Kidney epithelial cell (primary cell): ENCODE results near the gene ZNF362. TPM values are rescaled to one million over a fixed set of nuclear protein-coding genes. Genes with fewer than 3 reads are reported as not detected.
A peak's percentile ranks its signal among the peaks of the same experiment; 100 is the strongest.

Source experiments
- DNase-seq: peaks from one replicate; pipeline ENCODE4 v3.0.0-alpha.2; 2010; ENCODE audit warnings: low read depth
- H3K27me3 ChIP-seq: 2 replicates; pipeline ENCODE4 v1.6.0; 2011; ENCODE audit warnings: low read length; ENCODE audit not compliant: control insufficient read depth, insufficient read depth
- H3K36me3 ChIP-seq: 2 replicates; pipeline ENCODE4 v1.5.1; 2011; ENCODE audit warnings: low read length; ENCODE audit not compliant: control insufficient read depth, insufficient read depth
- H3K4me3 ChIP-seq: 2 replicates; pipeline ENCODE4 v1.5.1; 2011; ENCODE audit warnings: low read depth, mild to moderate bottlenecking, control low read depth, low read length
- CTCF ChIP-seq: IDR thresholded peaks from 2 replicates; pipeline ENCODE4 v1.5.1; 2011; ENCODE audit warnings: mild to moderate bottlenecking, moderate library complexity, low read length, control low read depth, inconsistent platforms; ENCODE audit not compliant: insufficient read depth, poor library complexity, severe bottlenecking
- total RNA-seq: library from RNA; depleted of rRNA; stranded (reverse); fragments of >200 nt; gene quantifications from 2 replicates; pipeline ENCODE4 v1.2.3, GENCODE V29; 2015

The ZNF362 gene
- total RNA-seq, 1 donor from 2014 or later, result 26.0 TPM

- Histone ChIP-seq H3K36me3 (no peaks in the 10 kb centered on the region), H3K4me3 (no peak overlapping the region), H3K27me3 (no peaks in the 10 kb centered on the region)
- no peak for DNase-seq
- TF ChIP-seq CTCF, result no peak
Observed at GRCh38 chr1:33336580-33336979, 80.3 kb downstream of the ZNF362 start.

- TF ChIP-seq CTCF, result no peak
- Histone ChIP-seq H3K27me3 (no peaks in the 10 kb centered on the region), H3K36me3 (no peaks in the 10 kb centered on the region), H3K4me3 (no peak overlapping the region)
- no peak for DNase-seq
Observed at GRCh38 chr1:33337441-33337840, 81.1 kb downstream of the ZNF362 start.

GRCh38 chr1:33338048-33338439, 81.8 kb downstream of the ZNF362 start:
- H3K4me3 ChIP-seq, result no peak overlapping the region
- H3K27me3 ChIP-seq, result no peaks in the 10 kb centered on the region
- H3K36me3 ChIP-seq, result no peaks in the 10 kb centered on the region
- no peak for DNase-seq
- no peak for TF ChIP-seq CTCF

GRCh38 chr1:33338440-33339211, 82.3 kb downstream of the ZNF362 start:
- no peak for TF ChIP-seq CTCF
- H3K4me3 ChIP-seq, result no peak overlapping the region
- no peak for DNase-seq
- no peaks in the 10 kb centered on the region for H3K36me3 ChIP-seq
- no peaks in the 10 kb centered on the region for H3K27me3 ChIP-seq

GRCh38 chr1:33339413-33339812, 83.1 kb downstream of the ZNF362 start:
- no peak for DNase-seq
- Histone ChIP-seq H3K27me3 (no peaks in the 10 kb centered on the region), H3K36me3 (no peaks in the 10 kb centered on the region), H3K4me3 (no peak overlapping the region)
- TF ChIP-seq CTCF, result peak; percentile 23

GRCh38 chr1:33341190-33341589, 84.9 kb downstream of the ZNF362 start:
- Histone ChIP-seq H3K36me3 (no peaks in the 10 kb centered on the region), H3K4me3 (no peak overlapping the region), H3K27me3 (no peaks in the 10 kb centered on the region)
- TF ChIP-seq CTCF, result no peak
- DNase-seq, result no peak
